Stomach (tissue), 4 donors: ENCODE data around the gene TSKU.

ENCODE experiments used
- EP300 ChIP-seq: sonication (generic); formaldehyde crosslinking; IDR thresholded peaks from one replicate; pipeline ENCODE4 v1.6.1; 2017; ENCODE audit warnings: antibody characterized with exemption
- POLR2A ChIP-seq, 4 donors: fragments of 450-650 bp; IDR thresholded peaks; one replicate each; pipeline ENCODE4 v1.6.1; 2016; ENCODE audit warnings: antibody characterized with exemption in 4 of 4, control low read depth in 2 of 4, mild to moderate bottlenecking in 1 of 4, moderate library complexity in 1 of 4
- TF ChIP-seq, protein P1 (sequence below), 7 experiments: fragments of 450-650 bp in 4 of 7; fragments of 200-600 bp in 3 of 7; sonication (generic) in 3 of 7; IDR thresholded peaks; one replicate each; pipeline ENCODE4 v1.5.1; 2016 to 2019; ENCODE audit warnings: antibody characterized with exemption in 7 of 7, control low read depth in 2 of 7, mild to moderate bottlenecking in 1 of 7

DNA sequence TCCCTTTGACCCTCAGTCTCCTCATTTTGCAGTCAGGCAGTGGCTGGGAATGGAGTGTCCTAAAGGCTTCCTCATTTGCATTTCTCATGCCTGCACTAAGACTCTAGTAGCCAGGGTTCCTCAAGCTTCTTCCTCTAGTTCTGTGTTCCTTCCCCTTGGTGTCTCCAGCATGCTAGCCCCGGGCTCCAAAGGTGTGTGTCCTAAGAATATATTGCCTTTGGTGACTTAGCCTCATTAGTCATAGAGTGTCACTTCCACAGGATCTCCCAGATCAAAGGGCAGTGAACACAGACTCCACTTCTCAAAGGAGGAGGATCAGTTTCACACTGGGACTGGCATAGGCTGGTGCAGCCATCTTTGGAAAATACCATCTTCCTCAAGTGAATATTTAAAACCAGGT, 56.2 kb downstream of the TSKU start:
- no peak for TF ChIP-seq EP300
- TF ChIP-seq, protein P1, sequence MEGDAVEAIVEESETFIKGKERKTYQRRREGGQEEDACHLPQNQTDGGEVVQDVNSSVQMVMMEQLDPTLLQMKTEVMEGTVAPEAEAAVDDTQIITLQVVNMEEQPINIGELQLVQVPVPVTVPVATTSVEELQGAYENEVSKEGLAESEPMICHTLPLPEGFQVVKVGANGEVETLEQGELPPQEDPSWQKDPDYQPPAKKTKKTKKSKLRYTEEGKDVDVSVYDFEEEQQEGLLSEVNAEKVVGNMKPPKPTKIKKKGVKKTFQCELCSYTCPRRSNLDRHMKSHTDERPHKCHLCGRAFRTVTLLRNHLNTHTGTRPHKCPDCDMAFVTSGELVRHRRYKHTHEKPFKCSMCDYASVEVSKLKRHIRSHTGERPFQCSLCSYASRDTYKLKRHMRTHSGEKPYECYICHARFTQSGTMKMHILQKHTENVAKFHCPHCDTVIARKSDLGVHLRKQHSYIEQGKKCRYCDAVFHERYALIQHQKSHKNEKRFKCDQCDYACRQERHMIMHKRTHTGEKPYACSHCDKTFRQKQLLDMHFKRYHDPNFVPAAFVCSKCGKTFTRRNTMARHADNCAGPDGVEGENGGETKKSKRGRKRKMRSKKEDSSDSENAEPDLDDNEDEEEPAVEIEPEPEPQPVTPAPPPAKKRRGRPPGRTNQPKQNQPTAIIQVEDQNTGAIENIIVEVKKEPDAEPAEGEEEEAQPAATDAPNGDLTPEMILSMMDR (IDR thresholded peaks at IDR 0.05): no peak
- no peak for TF ChIP-seq POLR2A (IDR thresholded peaks at IDR 0.05)
